Activated CD8-positive, alpha-beta memory T cell treated with anti-CD3 and anti-CD28 coated beads, Interleukin-2, amount 50 U/mL, for 24 hours (primary cell): ENCODE measurements around the gene TMCC2.
"Not testable (repeated sequence)": the region's sequence is repeated elsewhere in the genome, so short reads cannot be mapped to it uniquely, and the experiment has no call there.

ENCODE experiments used
- DNase-seq: peaks from one replicate; pipeline ENCODE4 v3.0.0-alpha.2; 2020; ENCODE audit errors: extremely low read depth

The TMCC2 gene

GRCh38 chr1:205214756-205215155 is 13.0 kb upstream of the TMCC2 start:
- DNase-seq, result no peak

- DNase-seq, result no peak
Observed at GRCh38 chr1:205216588-205216987, 11.2 kb upstream of the TMCC2 start.

- no peak for DNase-seq
Observed at GRCh38 chr1:205217418-205217817, 10.3 kb upstream of the TMCC2 start.

- no peak for DNase-seq
Observed at GRCh38 chr1:205220421-205220820, 7.3 kb upstream of the TMCC2 start.

- no peak for DNase-seq
Observed at GRCh38 chr1:205224736-205225135, 3.0 kb upstream of the TMCC2 start.

GRCh38 chr1:205225901-205226765 is 1.6 kb upstream of the TMCC2 start:
- DNase-seq, result no peak

- DNase-seq, result no peak
Observed at GRCh38 chr1:205226868-205227583, 720 bp upstream of the TMCC2 start.

- no peak for DNase-seq
Observed at GRCh38 chr1:205228093-205228521, 361 bp downstream of the TMCC2 start.

GRCh38 chr1:205229399-205229871 is 1.7 kb downstream of the TMCC2 start:
- peak; percentile 23 for DNase-seq

- no peak for DNase-seq
Observed at GRCh38 chr1:205229916-205230700, 2.4 kb downstream of the TMCC2 start.

- DNase-seq, result no peak
Observed at GRCh38 chr1:205230982-205231381, 3.2 kb downstream of the TMCC2 start.

GRCh38 chr1:205232127-205232820 is 4.5 kb downstream of the TMCC2 start:
- no peak for DNase-seq

GRCh38 chr1:205232945-205233397 is 5.2 kb downstream of the TMCC2 start:
- DNase-seq, result no peak

- not testable (repeated sequence) for DNase-seq
Observed at GRCh38 chr1:205233986-205234385, 6.2 kb downstream of the TMCC2 start.

GRCh38 chr1:205235951-205236350 is 8.2 kb downstream of the TMCC2 start:
- DNase-seq, result no peak

- DNase-seq, result no peak
Observed at GRCh38 chr1:205236526-205236925, 8.8 kb downstream of the TMCC2 start.

- DNase-seq, result no peak
Observed at GRCh38 chr1:205236951-205237475, 9.3 kb downstream of the TMCC2 start.

GRCh38 chr1:205237526-205238484 is 10.1 kb downstream of the TMCC2 start:
- DNase-seq, result peak; percentile 14

- DNase-seq, result no peak
Observed at GRCh38 chr1:205239078-205239477, 11.3 kb downstream of the TMCC2 start.

GRCh38 chr1:205240118-205240517 is 12.4 kb downstream of the TMCC2 start:
- no peak for DNase-seq
